H1 (cell line): ENCODE measurements around the gene ZNF443. TPM values are rescaled to one million over a fixed set of nuclear protein-coding genes. Genes with fewer than 3 reads are reported as not detected.

Source experiments
- CTCF ChIA-PET: fragments of 300-600 bp; sonication (Branson Sonifier 250); formaldehyde crosslinking; loops from one replicate; lab custom pipeline; 2021; ENCODE audit not compliant: partially characterized antibody; lab: Charles Lee
- POLR2A ChIA-PET: fragments of 300-600 bp; sonication (Branson Sonifier 250); formaldehyde crosslinking; loops from one replicate; lab custom pipeline; 2021; ENCODE audit warnings: inconsistent platforms; ENCODE audit not compliant: partially characterized antibody; lab: Charles Lee
- DNase-seq, 2 experiments: peaks; one replicate each; pipeline versions ENCODE4 v3.0.0 to v3.0.0-alpha.2; 2010 to 2022; ENCODE audit warnings: low spot score in 2 of 2, low read depth in 1 of 2, mixed read lengths in 1 of 2
- FAIRE-seq: peaks from 2 replicates; lab custom pipeline; 2011; peaks lifted over from hg19 to GRCh38; lab: Jason Lieb, UNC
- H2AFZ ChIP-seq: 2 replicates; pipeline ENCODE4 v1.8.1; 2012; ENCODE audit warnings: low read length, inconsistent platforms
- H2AK5ac ChIP-seq: 2 replicates; pipeline ENCODE4 v1.6.1; 2013; ENCODE audit warnings: low read depth, low read length
- H2BK120ac ChIP-seq: replicated peaks from 2 replicates; pipeline ENCODE3; 2013; ENCODE audit warnings: low read depth, low read length, inconsistent platforms
- H2BK12ac ChIP-seq: 2 replicates; pipeline ENCODE4 v1.6.1; 2013; ENCODE audit warnings: low read depth, low read length
- H2BK15ac ChIP-seq: 2 replicates; pipeline ENCODE4 v1.6.1; 2013; ENCODE audit warnings: low read length
- H2BK20ac ChIP-seq: 2 replicates; pipeline ENCODE4 v1.6.1; 2013; ENCODE audit warnings: low read length
- H2BK5ac ChIP-seq: 2 replicates; pipeline ENCODE4 v1.6.1; 2013; ENCODE audit warnings: low read depth, low read length
- H3K14ac ChIP-seq: 2 replicates; pipeline ENCODE4 v1.6.1; 2013; ENCODE audit warnings: inconsistent platforms; ENCODE audit not compliant: insufficient read length
- H3K18ac ChIP-seq: 2 replicates; pipeline ENCODE4 v1.6.1; 2013; ENCODE audit warnings: low read length; ENCODE audit errors: extremely low read depth
- H3K23ac ChIP-seq: 2 replicates; pipeline ENCODE4 v1.6.1; 2013; ENCODE audit warnings: inconsistent platforms; ENCODE audit not compliant: insufficient read length
- H3K23me2 ChIP-seq: 2 replicates; pipeline ENCODE4 v1.6.1; 2013; ENCODE audit warnings: low read depth, low read length
- H3K27ac ChIP-seq: 2 replicates; pipeline ENCODE4 v1.6.1; 2011; ENCODE audit warnings: low read depth, low read length, inconsistent platforms
- H3K27me3 ChIP-seq, 4 experiments: replicated peaks in 1 of 4; 1 replicate in 1 of 4; 2 replicates in 3 of 4; pipeline versions ENCODE4 v1.6.1 to v1.8.1; 2011 to 2013; ENCODE audit warnings: low read length in 3 of 4, mild to moderate bottlenecking in 3 of 4, inconsistent platforms in 2 of 4, mixed read lengths in 2 of 4, moderate library complexity in 1 of 4; ENCODE audit not compliant: control insufficient read depth in 3 of 4, insufficient read depth in 3 of 4; ENCODE audit errors: extremely low read depth in 1 of 4
- H3K36me3 ChIP-seq, 4 experiments: 2 replicates each; pipeline versions ENCODE4 v1.6.1 to v1.8.1; 2011 to 2013; ENCODE audit warnings: mild to moderate bottlenecking in 4 of 4, low read length in 3 of 4, moderate library complexity in 2 of 4, control low read depth in 1 of 4, inconsistent platforms in 1 of 4; ENCODE audit not compliant: insufficient read depth in 4 of 4, control insufficient read depth in 2 of 4
- H3K4ac ChIP-seq: replicated peaks from 2 replicates; pipeline ENCODE3; 2013; ENCODE audit warnings: low read length, low read depth, mixed read lengths, inconsistent platforms; ENCODE audit not compliant: insufficient read length
- H3K4me1 ChIP-seq, 4 experiments: replicated peaks in 1 of 4; 1 replicate in 1 of 4; 2 replicates in 3 of 4; pipeline versions ENCODE4 v1.6.1 to v1.8.1; 2011 to 2013; ENCODE audit warnings: low read length in 3 of 4, inconsistent platforms in 2 of 4, mixed read lengths in 1 of 4; ENCODE audit not compliant: insufficient read depth in 4 of 4, control insufficient read depth in 3 of 4
- H3K4me2 ChIP-seq, 2 experiments: 2 replicates each; pipeline versions ENCODE4 v1.6.1 to v1.8.1; 2011 to 2013; ENCODE audit warnings: low read depth in 2 of 2, low read length in 2 of 2, control low read depth in 1 of 2, inconsistent platforms in 1 of 2, mild to moderate bottlenecking in 1 of 2; ENCODE audit not compliant: insufficient read depth in 1 of 2
- H3K4me3 ChIP-seq, 4 experiments: fragments of 200-600, 300-600 bp in 1 of 4; sonication (generic), shearing (Covaris generic), sonication (Bioruptor Twin) in 1 of 4; 2 replicates each; pipeline versions ENCODE4 v1.5.1 to v1.8.1; 2011 to 2016; ENCODE audit warnings: low read length in 4 of 4, low read depth in 3 of 4, control low read depth in 2 of 4, inconsistent platforms in 2 of 4, mild to moderate bottlenecking in 2 of 4, mixed read lengths in 1 of 4, moderate library complexity in 1 of 4; ENCODE audit not compliant: insufficient read depth in 2 of 4; ENCODE audit errors: extremely low read depth in 1 of 4
- H3K56ac ChIP-seq: replicated peaks from 2 replicates; pipeline ENCODE3; 2013; ENCODE audit warnings: low read depth, mild to moderate bottlenecking, mixed read lengths, low read length, inconsistent platforms; ENCODE audit not compliant: insufficient read length
- H3K79me1 ChIP-seq: 2 replicates; pipeline ENCODE4 v1.6.1; 2013; ENCODE audit warnings: low read depth, low read length, control low read depth
- H3K79me2 ChIP-seq, 2 experiments: 2 replicates each; pipeline versions ENCODE4 v1.6.1 to v1.8.1; 2012 to 2013; ENCODE audit warnings: low read length in 2 of 2, mild to moderate bottlenecking in 2 of 2, inconsistent platforms in 1 of 2; ENCODE audit not compliant: insufficient read depth in 2 of 2, control insufficient read depth in 1 of 2
- H3K9ac ChIP-seq, 4 experiments: replicated peaks in 1 of 4; 1 replicate in 1 of 4; 2 replicates in 3 of 4; pipeline versions ENCODE4 v1.6.1 to v1.8.1; 2011 to 2013; ENCODE audit warnings: low read depth in 3 of 4, low read length in 3 of 4, control low read depth in 2 of 4, mild to moderate bottlenecking in 2 of 4, moderate library complexity in 2 of 4, inconsistent platforms in 1 of 4; ENCODE audit errors: extremely low read depth in 1 of 4
- H3K9me3 ChIP-seq, 2 experiments: 2 replicates each; pipeline versions ENCODE4 v1.6.1 to v1.8.1; 2012 to 2013; ENCODE audit warnings: mild to moderate bottlenecking in 2 of 2, moderate library complexity in 2 of 2, control low read depth in 1 of 2, inconsistent platforms in 1 of 2, low read depth in 1 of 2, low read length in 1 of 2, mixed read lengths in 1 of 2; ENCODE audit not compliant: insufficient read depth in 2 of 2
- H4K20me1 ChIP-seq, 2 experiments: replicated peaks in 1 of 2; 2 replicates each; pipeline versions ENCODE3 to v1.8.1; 2011 to 2013; ENCODE audit warnings: inconsistent platforms in 2 of 2, low read length in 2 of 2, mild to moderate bottlenecking in 1 of 2; ENCODE audit not compliant: insufficient read depth in 2 of 2, control insufficient read depth in 1 of 2
- H4K5ac ChIP-seq: 2 replicates; pipeline ENCODE4 v1.6.1; 2013; ENCODE audit warnings: low read length, low read depth, mixed read lengths, inconsistent platforms; ENCODE audit not compliant: insufficient read length
- H4K8ac ChIP-seq: 2 replicates; pipeline ENCODE4 v1.8.0; 2013; ENCODE audit warnings: mild to moderate bottlenecking, moderate library complexity, low read length, inconsistent platforms; ENCODE audit not compliant: insufficient read depth; ENCODE audit errors: extremely low read depth
- H4K91ac ChIP-seq: replicated peaks from 2 replicates; pipeline ENCODE3; 2013; ENCODE audit warnings: low read length, mixed read lengths, inconsistent platforms; ENCODE audit not compliant: insufficient read length
- ZNF274 ChIP-seq: IDR thresholded peaks from 2 replicates; pipeline ENCODE4 v1.7.0; 2012; ENCODE audit warnings: low read length, borderline replicate concordance; ENCODE audit errors: extremely low read depth
- whole genome bisulfite sequencing, 2 experiments: shearing (Covaris generic) in 1 of 2; methylation state at CpG; one replicate each; pipeline versions ENCODE4 v1.1.6 to v1.1.7; 2013 to 2015; ENCODE audit warnings: low lambda C conversion rate in 2 of 2, mixed read lengths in 2 of 2, inconsistent platforms in 1 of 2, low coverage in 1 of 2, missing lambda C conversion rate in 1 of 2; ENCODE audit not compliant: insufficient replicate concordance in 2 of 2, insufficient coverage in 1 of 2, insufficient read length in 1 of 2; ENCODE audit errors: extremely low coverage in 1 of 2, missing lambda C conversion rate in 1 of 2; 5-methylcytosine and 5-hydroxymethylcytosine counted together
- polyA plus RNA-seq, 7 experiments: library from polyadenylated mRNA; depleted of rRNA in 3 of 7; stranded (reverse) in 5 of 7; unstranded in 2 of 7; fragments of >200 nt in 5 of 7; fragments of 200-250 nt in 2 of 7; gene quantifications; 1 replicate in 5 of 7; 2 replicates in 1 of 7; 4 replicates in 1 of 7; pipeline versions ENCODE4 v1.2.1 to v1.2.3, GENCODE V29; 2011 to 2013; ENCODE audit warnings: missing spikeins in 2 of 7, mixed read lengths in 2 of 7
- total RNA-seq: library from RNA; stranded (reverse); fragmentation: NEBNext Ultra II Directional; extraction: Animal tissue kit (Norgen Biotek cat#: 25700); gene quantifications from 2 replicates; pipeline ENCODE4 v1.2.1, GENCODE V29; 2021
- TF ChIP-seq, protein P1 (sequence below): IDR thresholded peaks from 2 replicates; pipeline ENCODE4 v1.6.1; 2011; ENCODE audit warnings: low read length, improper control_type of control experiment

ZNF443 gene
- total and polyA plus RNA-seq, 2 of the 8 experiments (the other 6 are each of a cell fraction or from before 2014, with no cell fraction given): 1.4 to 7.8 TPM

DNA sequence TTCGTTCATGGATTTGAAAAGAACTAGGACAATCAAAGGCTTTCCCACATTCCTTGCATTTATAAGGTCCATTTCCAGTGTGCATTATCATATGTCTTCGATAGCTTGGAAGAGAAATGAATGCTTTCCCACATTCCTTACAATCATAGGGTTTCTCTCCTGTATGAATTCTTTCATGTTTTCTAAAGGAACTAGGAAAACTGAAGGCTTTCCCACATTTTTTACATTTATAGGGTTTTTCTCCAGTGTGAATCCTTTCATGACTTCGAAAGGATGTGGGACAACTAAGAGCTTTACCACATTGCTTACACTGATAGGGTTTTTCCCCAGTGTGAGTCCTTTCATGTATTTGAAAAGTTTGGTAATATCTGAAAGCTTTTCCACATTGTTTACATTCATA, 23.9 kb upstream of the ZNF443 start:
- 97% methylated on average over 3 of the region's 3 CpGs; no CpG with 5 or more reads in 1 of the 2 experiments for WGBS, 2 experiments
- no peak overlapping the region for H2BK15ac ChIP-seq
- no peak overlapping the region for H4K8ac ChIP-seq
- no peaks in the 10 kb centered on the region for H3K79me1 ChIP-seq
- POLR2A ChIA-PET: interaction anchor here (0.5 to 0.7 kb wide), 2 partner anchors 154 to 169 kb away, joined by 3 to 4 read pairs; no protein-coding TSS in a partner anchor
- H3K23me2 ChIP-seq: no peaks in the 10 kb centered on the region
- no peak overlapping the region for H3K18ac ChIP-seq
- no peak overlapping the region for H3K23ac ChIP-seq
- H3K36me3 ChIP-seq: peaks cover 0 to 15% (median 0%) of the 10 kb centered on the region in 4 experiments; a peak in 3 of 8 replicates
- H3K4me1 ChIP-seq: no peaks in the 10 kb centered on the region
- no peak overlapping the region for H4K5ac ChIP-seq
- H2AFZ ChIP-seq: no peak overlapping the region
- H3K56ac ChIP-seq: no peak overlapping the region
- H3K14ac ChIP-seq: no peak overlapping the region
- no peaks in the 10 kb centered on the region for H3K79me2 ChIP-seq
- no peak overlapping the region for H3K9ac ChIP-seq
- TF ChIP-seq, protein P1, sequence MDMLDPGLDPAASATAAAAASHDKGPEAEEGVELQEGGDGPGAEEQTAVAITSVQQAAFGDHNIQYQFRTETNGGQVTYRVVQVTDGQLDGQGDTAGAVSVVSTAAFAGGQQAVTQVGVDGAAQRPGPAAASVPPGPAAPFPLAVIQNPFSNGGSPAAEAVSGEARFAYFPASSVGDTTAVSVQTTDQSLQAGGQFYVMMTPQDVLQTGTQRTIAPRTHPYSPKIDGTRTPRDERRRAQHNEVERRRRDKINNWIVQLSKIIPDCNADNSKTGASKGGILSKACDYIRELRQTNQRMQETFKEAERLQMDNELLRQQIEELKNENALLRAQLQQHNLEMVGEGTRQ: no peak
- peak; percentile 64; the same call in 1 of the 2 replicates for TF ChIP-seq ZNF274
- H2AK5ac ChIP-seq: no peak overlapping the region
- no peak overlapping the region for H2BK12ac ChIP-seq
- no peak overlapping the region for H3K4me2 ChIP-seq
- DNase-seq (no peak), FAIRE-seq (no peak)
- H2BK20ac ChIP-seq: no peak overlapping the region
- H3K27me3 ChIP-seq: no peaks in the 10 kb centered on the region
- H4K20me1 ChIP-seq: no peaks in the 10 kb centered on the region
- no peak overlapping the region for H3K4me3 ChIP-seq
- peaks cover 48 to 61% of the 10 kb centered on the region in 2 experiments for H3K9me3 ChIP-seq
- H4K91ac ChIP-seq: no peak overlapping the region
- no peak overlapping the region for H2BK5ac ChIP-seq
- H3K27ac ChIP-seq: no peak overlapping the region
- H3K4ac ChIP-seq: no peak overlapping the region
- CTCF ChIA-PET: no interaction called here
- H2BK120ac ChIP-seq: no peak overlapping the region
